GM18868 (cell line): ENCODE results near the gene WIZ.
A peak's percentile ranks its signal among the peaks of the same experiment; 100 is the strongest.

Experiments used
- ATAC-seq: cut with Tn5 transposase; IDR thresholded peaks from one replicate; pipeline ENCODE4 v1.9.1; 2021; ENCODE audit warnings: mild to moderate bottlenecking, moderate library complexity; ENCODE audit not compliant: unreplicated experiment

WIZ gene

GRCh38 chr19:15467734-15468214, 18.0 kb upstream of the WIZ start:
- ATAC-seq: no peak

GRCh38 chr19:15466851-15467733, 17.3 kb upstream of the WIZ start:
- ATAC-seq: peak; percentile 50

GRCh38 chr19:15464394-15465385, 14.9 kb upstream of the WIZ start, which contains the start of gene RASAL3:
Gene RASAL3, minus strand, starts transcription at chr19:15464544. Its CDS starts 186 bp downstream, at chr19:15464358.
- ATAC-seq: peak; percentile 51

GRCh38 chr19:15463861-15464371, 14.2 kb upstream of the WIZ start:
- ATAC-seq: peak; percentile 49

- ATAC-seq: no peak
Measured at GRCh38 chr19:15461694-15462093, 11.9 kb upstream of the WIZ start.

- no peak for ATAC-seq
Measured at GRCh38 chr19:15457701-15458484, 8.1 kb upstream of the WIZ start.

- no peak for ATAC-seq
Measured at GRCh38 chr19:15456871-15457700, 7.3 kb upstream of the WIZ start.

- no peak for ATAC-seq
Measured at GRCh38 chr19:15456441-15456840, 6.7 kb upstream of the WIZ start.

- no peak for ATAC-seq
Measured at GRCh38 chr19:15455996-15456395, 6.2 kb upstream of the WIZ start.

GRCh38 chr19:15453906-15454860, 4.4 kb upstream of the WIZ start:
- ATAC-seq: no peak

GRCh38 chr19:15453091-15453578, 3.4 kb upstream of the WIZ start:
- no peak for ATAC-seq

- no peak for ATAC-seq
Measured at GRCh38 chr19:15452111-15453047, 2.6 kb upstream of the WIZ start.

- no peak for ATAC-seq
Measured at GRCh38 chr19:15450528-15450890, 753 bp upstream of the WIZ start.

GRCh38 chr19:15448778-15449619, 757 bp downstream of the WIZ start:
- no peak for ATAC-seq

- no peak for ATAC-seq
Measured at GRCh38 chr19:15448044-15448777, 1.5 kb downstream of the WIZ start.

GRCh38 chr19:15447057-15447456, 2.7 kb downstream of the WIZ start:
- ATAC-seq: no peak
